Ecto neural progenitor cell (in vitro differentiated cells): ENCODE data around the gene BIN1.
"Not testable (repeated sequence)": the region's sequence is repeated elsewhere in the genome, so short reads cannot be mapped to it uniquely, and the experiment has no call there.

Experiments
- DNase-seq: peaks from one replicate; pipeline ENCODE4 v3.0.0-alpha.2; 2018; ENCODE audit warnings: low spot score

Gene BIN1

GRCh38 chr2:127047716-127048617, 59.0 kb downstream of the BIN1 start:
- DNase-seq = no peak

- DNase-seq = no peak
These were observed 59.9 kb downstream of the BIN1 start for GRCh38 chr2:127047054-127047453.

GRCh38 chr2:127046579-127046978, 60.4 kb downstream of the BIN1 start:
- DNase-seq = no peak

GRCh38 chr2:127045792-127046501, 61.0 kb downstream of the BIN1 start:
- DNase-seq = no peak

- no peak for DNase-seq
These were observed 61.8 kb downstream of the BIN1 start for GRCh38 chr2:127044977-127045661.

- no peak for DNase-seq
These were observed 62.7 kb downstream of the BIN1 start for GRCh38 chr2:127044165-127044718.

- DNase-seq = peak; percentile 46
These were observed 63.4 kb downstream of the BIN1 start for GRCh38 chr2:127043367-127044164.

GRCh38 chr2:127041259-127041970, 65.5 kb downstream of the BIN1 start:
- DNase-seq = no peak

GRCh38 chr2:127040169-127040568, 66.8 kb downstream of the BIN1 start:
- DNase-seq = no peak

GRCh38 chr2:127039387-127040031, 67.4 kb downstream of the BIN1 start:
- DNase-seq = no peak

- no peak for DNase-seq
These were observed 69.5 kb downstream of the BIN1 start for GRCh38 chr2:127037476-127037875.

GRCh38 chr2:127034883-127035611, 71.9 kb downstream of the BIN1 start:
- DNase-seq = no peak

- peak; percentile 32 for DNase-seq
These were observed 72.9 kb downstream of the BIN1 start for GRCh38 chr2:127034051-127034450.

- DNase-seq = no peak
These were observed 74.3 kb downstream of the BIN1 start for GRCh38 chr2:127032621-127033020.

- no peak for DNase-seq
These were observed 77.5 kb downstream of the BIN1 start for GRCh38 chr2:127029350-127030051.

GRCh38 chr2:127028745-127029144, 78.2 kb downstream of the BIN1 start:
- DNase-seq = not testable (repeated sequence)

- peak; percentile 23 for DNase-seq
These were observed 79.2 kb downstream of the BIN1 start for GRCh38 chr2:127027715-127028114.

- DNase-seq = peak; percentile 93
These were observed 81.4 kb downstream of the BIN1 start for GRCh38 chr2:127025359-127026166.
